Transverse colon (tissue), 4 donors: ENCODE data around the gene AP1S1. TPM values are rescaled to one million over a fixed set of nuclear protein-coding genes. Genes with fewer than 3 reads are reported as not detected.

Source experiments
- DNase-seq: peaks from one replicate; pipeline ENCODE4 v3.0.0-alpha.2; 2019
- H3K27ac ChIP-seq, 4 donors: fragments of 200-600 bp; sonication (generic); 2 replicates each; pipeline ENCODE4 v1.5.1; 2016 to 2018; ENCODE audit warnings: inconsistent platforms in 4 of 4
- H3K27me3 ChIP-seq: fragments of 200-600 bp; sonication (generic); 2 replicates; pipeline ENCODE4 v1.5.1; 2017; ENCODE audit warnings: inconsistent platforms
- H3K36me3 ChIP-seq, 4 donors: fragments of 200-600 bp; sonication (generic); 2 replicates each; pipeline ENCODE4 v1.5.1; 2017 to 2019; ENCODE audit warnings: inconsistent platforms in 4 of 4
- H3K4me1 ChIP-seq, 4 donors: fragments of 200-600 bp; sonication (generic); 2 replicates each; pipeline ENCODE4 v1.5.1; 2017 to 2020; ENCODE audit warnings: inconsistent platforms in 4 of 4
- H3K4me3 ChIP-seq, 4 donors: fragments of 200-600 bp; sonication (generic); 1 replicate in 1 of 4; 2 replicates in 3 of 4; pipeline versions ENCODE4 v1.5.1 to v1.6.1; 2017 to 2019; ENCODE audit warnings: inconsistent platforms in 4 of 4
- H3K9me3 ChIP-seq, 2 donors: fragments of 200-600 bp; sonication (generic); 2 replicates each; pipeline ENCODE4 v1.5.1; 2017 to 2019; ENCODE audit warnings: inconsistent platforms in 2 of 2
- EP300 ChIP-seq: sonication (generic); formaldehyde crosslinking; IDR thresholded peaks from one replicate; pipeline ENCODE4 v1.6.1; 2017; ENCODE audit warnings: antibody characterized with exemption, low read depth
- POLR2A ChIP-seq: fragments of 450-650 bp; IDR thresholded peaks from one replicate; pipeline ENCODE4 v1.6.1; 2016; ENCODE audit warnings: antibody characterized with exemption, mild to moderate bottlenecking, moderate library complexity
- POLR2AphosphoS5 ChIP-seq, 3 donors: sonication (generic); formaldehyde crosslinking; IDR thresholded peaks; one replicate each; pipeline ENCODE4 v1.6.1; 2016; ENCODE audit warnings: antibody characterized with exemption in 3 of 3
- WGBS, 2 donors: methylation state at CpG; one replicate each; pipeline ENCODE4 v1.1.5; 2018; ENCODE audit warnings: low coverage in 1 of 2; 5-methylcytosine and 5-hydroxymethylcytosine counted together
- in situ Hi-C, 4 donors: fragments of 200-750 bp; cut with MboI; loops; one replicate each; pipeline versions ENCODE4 v1.15.0 to v1.15.1; 2017; ENCODE audit warnings: low sequenced_read_pairs in 3 of 4, low pct_ligation_motif_present in 1 of 4, low pct_unique_long_range_greater_than_20kb in 1 of 4
- intact Hi-C: fragments of 100-400 bp; cut with DNase I; formaldehyde crosslinking; loops from one replicate; pipeline ENCODE4 v1.15.1; 2023; ENCODE audit warnings: low total_unique reads
- total RNA-seq, 4 donors: library from RNA; depleted of rRNA; stranded (reverse); fragments of >200 nt; gene quantifications; one replicate each; pipeline ENCODE4 v1.1.0, GENCODE V29; 2016
- TF ChIP-seq, protein P1 (sequence below), 5 experiments: fragments of 200-600 bp in 3 of 5; fragments of 450-650 bp in 2 of 5; sonication (generic) in 3 of 5; IDR thresholded peaks; 1 replicate in 2 of 5; 2 replicates in 3 of 5; pipeline ENCODE4 v1.5.1; 2016 to 2017; ENCODE audit warnings: antibody characterized with exemption in 5 of 5, inconsistent platforms in 3 of 5, mild to moderate bottlenecking in 2 of 5, moderate library complexity in 1 of 5

AP1S1 gene
- total RNA-seq, 4 donors from 2014 or later = 18.3 to 87.3 (median 54.0) TPM

GRCh38 chr7:101174322-101174854 lies 20.1 kb downstream of the AP1S1 start:
- no peaks in the 10 kb centered on the region for H3K9me3 ChIP-seq
- TF ChIP-seq POLR2A = no peak
- TF ChIP-seq, protein P1, sequence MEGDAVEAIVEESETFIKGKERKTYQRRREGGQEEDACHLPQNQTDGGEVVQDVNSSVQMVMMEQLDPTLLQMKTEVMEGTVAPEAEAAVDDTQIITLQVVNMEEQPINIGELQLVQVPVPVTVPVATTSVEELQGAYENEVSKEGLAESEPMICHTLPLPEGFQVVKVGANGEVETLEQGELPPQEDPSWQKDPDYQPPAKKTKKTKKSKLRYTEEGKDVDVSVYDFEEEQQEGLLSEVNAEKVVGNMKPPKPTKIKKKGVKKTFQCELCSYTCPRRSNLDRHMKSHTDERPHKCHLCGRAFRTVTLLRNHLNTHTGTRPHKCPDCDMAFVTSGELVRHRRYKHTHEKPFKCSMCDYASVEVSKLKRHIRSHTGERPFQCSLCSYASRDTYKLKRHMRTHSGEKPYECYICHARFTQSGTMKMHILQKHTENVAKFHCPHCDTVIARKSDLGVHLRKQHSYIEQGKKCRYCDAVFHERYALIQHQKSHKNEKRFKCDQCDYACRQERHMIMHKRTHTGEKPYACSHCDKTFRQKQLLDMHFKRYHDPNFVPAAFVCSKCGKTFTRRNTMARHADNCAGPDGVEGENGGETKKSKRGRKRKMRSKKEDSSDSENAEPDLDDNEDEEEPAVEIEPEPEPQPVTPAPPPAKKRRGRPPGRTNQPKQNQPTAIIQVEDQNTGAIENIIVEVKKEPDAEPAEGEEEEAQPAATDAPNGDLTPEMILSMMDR (IDR thresholded peaks at IDR 0.05) = no peak
- TF ChIP-seq POLR2AphosphoS5 (IDR thresholded peaks at IDR 0.05) = no peak
- no peak for TF ChIP-seq EP300
- H3K4me1 ChIP-seq = peaks cover 12 to 38% (median 35%) of the 10 kb centered on the region in 4 donors
- peaks cover 100% of the 10 kb centered on the region for H3K27me3 ChIP-seq
- in situ Hi-C loops = no loop called here
- H3K36me3 ChIP-seq = no peaks in the 10 kb centered on the region
- DNase-seq = no peak
- intact Hi-C loops = no loop called here
- H3K4me3 ChIP-seq = no peak overlapping the region
- H3K27ac ChIP-seq = no peak overlapping the region
- 40% methylated on average over 26 of the region's 28 CpGs; no CpG with 5 or more reads in 1 of the 2 donors for WGBS, 2 donors

- H3K9me3 ChIP-seq = no peaks in the 10 kb centered on the region
- no peak for DNase-seq
- H3K27ac ChIP-seq = no peak overlapping the region
- intact Hi-C loops = loop anchor here (5.0 kb wide), 1 partner anchor 268 kb away; no protein-coding TSS in a partner anchor
- peaks cover 8 to 40% (median 37%) of the 10 kb centered on the region in 4 donors for H3K4me1 ChIP-seq
- peaks cover 100% of the 10 kb centered on the region for H3K27me3 ChIP-seq
- in situ Hi-C loops = no loop called here
- no peaks in the 10 kb centered on the region for H3K36me3 ChIP-seq
- 38% methylated on average over 3 of the region's 3 CpGs; no CpG with 5 or more reads in 1 of the 2 donors for whole genome bisulfite sequencing, 2 donors
- no peak overlapping the region for H3K4me3 ChIP-seq
- TF ChIP-seq, protein P1 (IDR thresholded peaks at IDR 0.05) = no peak
- TF ChIP-seq EP300 = no peak
- TF ChIP-seq POLR2AphosphoS5 (IDR thresholded peaks at IDR 0.05) = no peak
- no peak for TF ChIP-seq POLR2A
Observed at GRCh38 chr7:101175664-101176063, 21.4 kb downstream of the AP1S1 start.

- 79% methylated on average over 2 of the region's 2 CpGs; no CpG with 5 or more reads in 1 of the 2 donors for WGBS, 2 donors
Observed at GRCh38 chr7:101177644-101178043, 23.4 kb downstream of the AP1S1 start.

GRCh38 chr7:101179117-101179516 lies 24.8 kb downstream of the AP1S1 start:
- intact Hi-C loops (loop anchor here (5.0 kb wide), 1 partner anchor 272 kb away; no protein-coding TSS in a partner anchor), in situ Hi-C loops (no loop called here)
- no peaks in the 10 kb centered on the region for H3K9me3 ChIP-seq
- H3K4me3 ChIP-seq = no peak overlapping the region
- H3K4me1 ChIP-seq = peaks cover 5 to 17% (median 13%) of the 10 kb centered on the region in 4 donors
- TF ChIP-seq EP300 = no peak
- WGBS, 2 donors = 0 to 4% methylated on average over 1 to 20 of the region's 20 CpGs
- peaks cover 87% of the 10 kb centered on the region for H3K27me3 ChIP-seq
- H3K27ac ChIP-seq = no peak overlapping the region
- DNase-seq = no peak
- H3K36me3 ChIP-seq = no peaks in the 10 kb centered on the region

More at GRCh38 chr7:101177644-101178043, 23.4 kb downstream of the AP1S1 start:
- no peaks in the 10 kb centered on the region for H3K9me3 ChIP-seq
- intact Hi-C loops (loop anchor here (5.0 kb wide), 1 partner anchor 270 kb away; no protein-coding TSS in a partner anchor), in situ Hi-C loops (no loop called here)
- peaks cover 5 to 32% (median 26%) of the 10 kb centered on the region in 4 donors for H3K4me1 ChIP-seq
- H3K4me3 ChIP-seq = no peak overlapping the region
- no peak overlapping the region for H3K27ac ChIP-seq
- H3K36me3 ChIP-seq = no peaks in the 10 kb centered on the region
- DNase-seq = no peak
- TF ChIP-seq EP300 (no peak), POLR2AphosphoS5 (IDR thresholded peaks at IDR 0.05) (no peak), POLR2A (no peak)
- TF ChIP-seq, protein P1 (IDR thresholded peaks at IDR 0.05) = no peak
- peaks cover 100% of the 10 kb centered on the region for H3K27me3 ChIP-seq
